GM12878 (cell line): ENCODE measurements around the gene KLF17. TPM values are rescaled to one million over a fixed set of nuclear protein-coding genes. Genes with fewer than 3 reads are reported as not detected.

ENCODE experiments used
- ATAC-seq: fragments of 200-7000 bp; cut with Tn5 transposase; 3 replicates; pipeline ENCODE4 v1.9.1; 2020; ENCODE audit warnings: mild to moderate bottlenecking, moderate library complexity
- BruUV-seq: library from RNA; stranded (reverse); fragments of 400-500 nt; replicated peaks from 2 replicates; lab custom pipeline; 2021; lab: Mats Ljungman, UMichigan
- CTCF ChIA-PET: fragments of 300-600 bp; sonication (Branson Sonifier 250); formaldehyde crosslinking; extraction: SDS; loops from one replicate; lab custom pipeline; 2021; ENCODE audit warnings: inconsistent platforms; lab: Yijun Ruan, JAX
- POLR2A ChIA-PET: fragments of 350-600 bp; formaldehyde crosslinking; extraction: SDS; loops from one replicate; lab custom pipeline; 2021; ENCODE audit warnings: inconsistent platforms; lab: Charles Lee
- RAD21 ChIA-PET: fragments of 300-600 bp; sonication (Branson Sonifier 250); formaldehyde crosslinking; loops from one replicate; lab custom pipeline; 2023; ENCODE audit warnings: antibody characterized with exemption; ENCODE audit not compliant: unreplicated experiment; lab: Charles Lee
- SMC1A ChIA-PET: fragments of 300-600 bp; sonication (Branson Sonifier 250); formaldehyde crosslinking; loops from one replicate; lab custom pipeline; 2023; ENCODE audit not compliant: unreplicated experiment, uncharacterized antibody; lab: Charles Lee
- DNase-seq: peaks from one replicate; pipeline ENCODE4 v3.0.0-alpha.2; 2011; ENCODE audit warnings: low read depth, low spot score
- FAIRE-seq: peaks from 3 replicates; lab custom pipeline; 2011; peaks lifted over from hg19 to GRCh38; lab: Jason Lieb, UNC
- H2AFZ ChIP-seq: 2 replicates; pipeline ENCODE4 v1.6.0; 2011; ENCODE audit warnings: low read depth, low read length, control low read depth; ENCODE audit not compliant: control insufficient read depth
- H3K27ac ChIP-seq: 2 replicates; pipeline ENCODE4 v1.5.1; 2011; ENCODE audit warnings: control low read depth; ENCODE audit not compliant: control insufficient read depth, insufficient read depth
- H3K27me3 ChIP-seq, 2 experiments: replicated peaks in 1 of 2; 2 replicates each; pipeline versions ENCODE4 v1.6.0 to v1.6.1; 2011; ENCODE audit warnings: low read length in 1 of 2; ENCODE audit not compliant: control insufficient read depth in 2 of 2, insufficient read depth in 2 of 2
- H3K36me3 ChIP-seq, 2 experiments: 2 replicates each; pipeline ENCODE4 v1.5.1; 2011; ENCODE audit warnings: low read length in 1 of 2; ENCODE audit not compliant: control insufficient read depth in 2 of 2, insufficient read depth in 2 of 2
- H3K4me1 ChIP-seq: 2 replicates; pipeline ENCODE4 v1.6.1; 2011; ENCODE audit warnings: mild to moderate bottlenecking, low read length, moderate library complexity, mixed read lengths; ENCODE audit not compliant: control insufficient read depth, insufficient read depth
- H3K4me2 ChIP-seq: 2 replicates; pipeline ENCODE4 v1.6.0; 2011; ENCODE audit warnings: control low read depth; ENCODE audit not compliant: control insufficient read depth, insufficient read depth
- H3K4me3 ChIP-seq: fragments of 200-600 bp; sonication (generic); 2 replicates; pipeline ENCODE4 v1.5.1; 2016
- H3K79me2 ChIP-seq: 2 replicates; pipeline ENCODE4 v1.6.0; 2011; ENCODE audit warnings: low read length; ENCODE audit not compliant: control insufficient read depth, insufficient read depth
- H3K9ac ChIP-seq: 2 replicates; pipeline ENCODE4 v1.8.0; 2011; ENCODE audit warnings: low read length, control low read depth, mixed read lengths; ENCODE audit not compliant: control insufficient read depth, insufficient read depth
- H3K9me3 ChIP-seq: replicated peaks from 3 replicates; pipeline ENCODE4 v1.5.1; 2011; ENCODE audit warnings: mild to moderate bottlenecking, low read length; ENCODE audit not compliant: control insufficient read depth, insufficient read depth
- H4K20me1 ChIP-seq: 2 replicates; pipeline ENCODE4 v1.6.0; 2011; ENCODE audit not compliant: control insufficient read depth, insufficient read depth
- BRCA1 ChIP-seq: IDR thresholded peaks from 2 replicates; pipeline ENCODE4 v1.6.1; 2011; ENCODE audit warnings: low read depth, low read length, improper control_type of control experiment
- EP300 ChIP-seq, 2 experiments: fragments of 150-350 bp in 1 of 2; IDR thresholded peaks; 2 replicates each; pipeline ENCODE4 v1.6.1; 2011 to 2012; ENCODE audit warnings: low read depth in 2 of 2, low read length in 2 of 2, borderline replicate concordance in 1 of 2, improper control_type of control experiment in 1 of 2, inconsistent platforms in 1 of 2; ENCODE audit not compliant: control insufficient read depth in 1 of 2
- EZH2 ChIP-seq: IDR thresholded peaks from 2 replicates; pipeline ENCODE4 v1.6.1; 2012; ENCODE audit warnings: low read depth, mild to moderate bottlenecking, control low read depth, inconsistent platforms, low read length, borderline replicate concordance; ENCODE audit not compliant: control insufficient read depth
- FOS ChIP-seq: IDR thresholded peaks from 3 replicates; pipeline ENCODE4 v1.6.1; 2011; ENCODE audit warnings: borderline replicate concordance; ENCODE audit not compliant: insufficient read length; ENCODE audit errors: extremely low read depth
- NFXL1 ChIP-seq: fragments of 450-650 bp; IDR thresholded peaks from 2 replicates; pipeline ENCODE4 v1.6.1; 2017; ENCODE audit warnings: antibody characterized with exemption, mild to moderate bottlenecking, borderline replicate concordance
- NR2C2 ChIP-seq: IDR thresholded peaks from 2 replicates; pipeline ENCODE4 v1.6.1; 2011; ENCODE audit warnings: borderline replicate concordance, low read depth; ENCODE audit not compliant: control insufficient read depth, insufficient read length
- PAX5 ChIP-seq: IDR thresholded peaks from 2 replicates; pipeline ENCODE4 v1.6.1; 2011; ENCODE audit warnings: low read depth, low read length, borderline replicate concordance
- POLR2AphosphoS2 ChIP-seq: IDR thresholded peaks from 2 replicates; pipeline ENCODE4 v1.6.1; 2011; ENCODE audit warnings: low read depth, mild to moderate bottlenecking, low read length, improper control_type of control experiment, moderate library complexity
- RAD51 ChIP-seq: fragments of 450-650 bp; IDR thresholded peaks from 2 replicates; pipeline ENCODE4 v1.6.1; 2016; ENCODE audit warnings: moderate library complexity, mild to moderate bottlenecking, inconsistent platforms
- RELB ChIP-seq: fragments of 450-650 bp; IDR thresholded peaks from 2 replicates; pipeline ENCODE4 v1.6.1; 2017; ENCODE audit warnings: low read depth, mild to moderate bottlenecking, moderate library complexity
- SIX5 ChIP-seq: IDR thresholded peaks from 2 replicates; pipeline ENCODE4 v1.6.1; 2011; ENCODE audit warnings: mild to moderate bottlenecking, low read depth, low read length, moderate library complexity; ENCODE audit not compliant: severe bottlenecking
- SMAD5 ChIP-seq: IDR thresholded peaks from 2 replicates; pipeline ENCODE4 v1.6.1; 2016; ENCODE audit warnings: antibody characterized with exemption, low read depth
- STAT3 ChIP-seq: IDR thresholded peaks from 2 replicates; pipeline ENCODE4 v1.6.1; 2011; ENCODE audit warnings: low read depth, low read length, improper control_type of control experiment
- TAF1 ChIP-seq: IDR thresholded peaks from 2 replicates; pipeline ENCODE4 v1.6.1; 2011; ENCODE audit warnings: mild to moderate bottlenecking, low read depth, low read length, borderline replicate concordance
- YBX1 ChIP-seq: fragments of 450-650 bp; IDR thresholded peaks from 2 replicates; pipeline ENCODE4 v1.6.1; 2016; ENCODE audit warnings: antibody characterized with exemption
- ZNF217 ChIP-seq: fragments of 450-650 bp; IDR thresholded peaks from 2 replicates; pipeline ENCODE4 v1.6.1; 2017; ENCODE audit warnings: antibody characterized with exemption, mild to moderate bottlenecking
- ZNF274 ChIP-seq: IDR thresholded peaks from one replicate; pipeline ENCODE4 v1.8.0; 2011; ENCODE audit not compliant: insufficient read length, insufficient read depth
- ZNF384 ChIP-seq: IDR thresholded peaks from 2 replicates; pipeline ENCODE4 v1.6.1; 2012; ENCODE audit warnings: low read depth, mild to moderate bottlenecking, low read length, improper control_type of control experiment, borderline replicate concordance
- WGBS: methylation state at CpG from one replicate; pipeline ENCODE4 v1.1.6; 2016; ENCODE audit warnings: low lambda C conversion rate; ENCODE audit not compliant: insufficient replicate concordance, insufficient coverage; ENCODE audit errors: missing lambda C conversion rate; 5-methylcytosine and 5-hydroxymethylcytosine counted together
- in situ Hi-C: fragments of 300-500 bp; cut with MboI; formaldehyde crosslinking; loops from 9 replicates; pipeline ENCODE4 v1.14.3; 2018; ENCODE audit warnings: mixed read lengths
- intact Hi-C: fragments of 100-400 bp; cut with micrococcal nuclease; formaldehyde crosslinking; loops from one replicate; pipeline ENCODE4 v1.14.2; 2022; ENCODE audit not compliant: unreplicated experiment
- polyA plus RNA-seq, 11 experiments: library from polyadenylated mRNA; depleted of rRNA in 4 of 11; unstranded in 6 of 11; stranded (reverse) in 5 of 11; fragments of >200 nt; fragmentation: Nextera tagmentation in 4 of 11; fragmentation: Illumina TruSeq in 1 of 11; extraction: Ambion mirVana in 4 of 11; extraction: Trizol in 1 of 11; gene quantifications; 1 replicate in 1 of 11; 2 replicates in 10 of 11; pipeline versions ENCODE4 v1.2.1 to v1.2.3, GENCODE V29; 2011 to 2016; ENCODE audit warnings: inconsistent platforms in 2 of 11, missing spikeins in 2 of 11, low read depth in 1 of 11
- total RNA-seq, 4 experiments: library from RNA; depleted of rRNA in 3 of 4; stranded (reverse); fragments of >200 nt in 3 of 4; fragmentation: Illumina TruSeq in 1 of 4; extraction: Trizol in 1 of 4; gene quantifications; 2 replicates each; pipeline versions ENCODE4 v1.2.1 to v1.2.3, GENCODE V29; 2013 to 2021
- TF ChIP-seq, protein P1 (sequence below): fragments of 450-650 bp; IDR thresholded peaks from 2 replicates; pipeline ENCODE4 v1.6.1; 2017; ENCODE audit warnings: mild to moderate bottlenecking, moderate library complexity

KLF17 gene
- total and polyA plus RNA-seq, 10 of the 15 experiments (the other 5 are each of a cell fraction or from before 2014, with no cell fraction given): not detected

DNA sequence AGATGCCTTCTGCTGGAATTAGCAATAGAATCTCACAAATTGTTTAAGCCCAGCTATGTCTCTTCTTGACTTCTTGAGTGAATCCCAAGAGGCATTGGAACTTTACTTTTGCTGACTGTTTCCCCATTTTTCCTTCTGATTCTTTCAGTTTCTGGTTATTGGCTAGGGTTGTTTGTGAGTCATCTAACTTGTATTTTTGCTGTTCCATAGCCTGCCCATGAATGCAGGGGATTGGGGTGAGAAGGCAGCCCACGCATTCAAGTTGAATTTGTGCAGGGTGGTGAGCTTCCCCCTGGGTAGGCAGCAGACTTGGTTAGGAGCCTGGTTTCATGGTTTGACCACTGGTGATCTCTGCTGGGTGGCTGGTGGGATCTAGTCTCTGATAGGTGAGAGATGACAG lies 10.4 kb upstream of the KLF17 start (continued):
- TF ChIP-seq ZNF384: no peak
- TF ChIP-seq EZH2: no peak

- ChIA-PET RAD21 (no interaction called here), CTCF (no interaction called here), POLR2A (interaction anchor here (0.6 to 0.7 kb wide), 2 partner anchors 692 to 873 kb away, joined by 5 to 7 read pairs; no protein-coding TSS in a partner anchor), SMC1A (interaction anchor here (1.2 kb wide), 1 partner anchor 104 kb away, joined by 5 read pairs; the partner anchor contains the start of gene DMAP1)
- FAIRE-seq: no peak
- BruUV-seq: no TSS peak
- Histone ChIP-seq H3K27me3 (no peaks in the 10 kb centered on the region), H3K4me1 (no peaks in the 10 kb centered on the region), H3K36me3 (no peaks in the 10 kb centered on the region), H3K27ac (no peak overlapping the region), H3K4me3 (no peak overlapping the region), H3K79me2 (no peaks in the 10 kb centered on the region), H3K4me2 (no peak overlapping the region), H3K9me3 (no peaks in the 10 kb centered on the region), H2AFZ (no peak overlapping the region), H4K20me1 (no peaks in the 10 kb centered on the region), H3K9ac (no peak overlapping the region)
- DNase-seq: no peak
- in situ Hi-C loops (no loop called here), intact Hi-C loops (no loop called here)
- WGBS: 0% methylated on average over 1 of the region's 1 CpG
- no peak for ATAC-seq
- no peak for TF ChIP-seq SIX5
- TF ChIP-seq RAD51: no peak
- no peak for TF ChIP-seq STAT3
- TF ChIP-seq RELB: no peak
- no peak for TF ChIP-seq BRCA1
- TF ChIP-seq SMAD5: no peak
- TF ChIP-seq ZNF274: no peak
- TF ChIP-seq TAF1: no peak
- no peak for TF ChIP-seq YBX1
- no peak for TF ChIP-seq FOS
- no peak for TF ChIP-seq NFXL1
- no peak for TF ChIP-seq POLR2AphosphoS2
- TF ChIP-seq PAX5: no peak
- TF ChIP-seq, protein P1, sequence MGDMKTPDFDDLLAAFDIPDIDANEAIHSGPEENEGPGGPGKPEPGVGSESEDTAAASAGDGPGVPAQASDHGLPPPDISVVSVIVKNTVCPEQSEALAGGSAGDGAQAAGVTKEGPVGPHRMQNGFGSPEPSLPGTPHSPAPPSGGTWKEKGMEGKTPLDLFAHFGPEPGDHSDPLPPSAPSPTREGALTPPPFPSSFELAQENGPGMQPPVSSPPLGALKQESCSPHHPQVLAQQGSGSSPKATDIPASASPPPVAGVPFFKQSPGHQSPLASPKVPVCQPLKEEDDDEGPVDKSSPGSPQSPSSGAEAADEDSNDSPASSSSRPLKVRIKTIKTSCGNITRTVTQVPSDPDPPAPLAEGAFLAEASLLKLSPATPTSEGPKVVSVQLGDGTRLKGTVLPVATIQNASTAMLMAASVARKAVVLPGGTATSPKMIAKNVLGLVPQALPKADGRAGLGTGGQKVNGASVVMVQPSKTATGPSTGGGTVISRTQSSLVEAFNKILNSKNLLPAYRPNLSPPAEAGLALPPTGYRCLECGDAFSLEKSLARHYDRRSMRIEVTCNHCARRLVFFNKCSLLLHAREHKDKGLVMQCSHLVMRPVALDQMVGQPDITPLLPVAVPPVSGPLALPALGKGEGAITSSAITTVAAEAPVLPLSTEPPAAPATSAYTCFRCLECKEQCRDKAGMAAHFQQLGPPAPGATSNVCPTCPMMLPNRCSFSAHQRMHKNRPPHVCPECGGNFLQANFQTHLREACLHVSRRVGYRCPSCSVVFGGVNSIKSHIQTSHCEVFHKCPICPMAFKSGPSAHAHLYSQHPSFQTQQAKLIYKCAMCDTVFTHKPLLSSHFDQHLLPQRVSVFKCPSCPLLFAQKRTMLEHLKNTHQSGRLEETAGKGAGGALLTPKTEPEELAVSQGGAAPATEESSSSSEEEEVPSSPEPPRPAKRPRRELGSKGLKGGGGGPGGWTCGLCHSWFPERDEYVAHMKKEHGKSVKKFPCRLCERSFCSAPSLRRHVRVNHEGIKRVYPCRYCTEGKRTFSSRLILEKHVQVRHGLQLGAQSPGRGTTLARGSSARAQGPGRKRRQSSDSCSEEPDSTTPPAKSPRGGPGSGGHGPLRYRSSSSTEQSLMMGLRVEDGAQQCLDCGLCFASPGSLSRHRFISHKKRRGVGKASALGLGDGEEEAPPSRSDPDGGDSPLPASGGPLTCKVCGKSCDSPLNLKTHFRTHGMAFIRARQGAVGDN: no peak
- TF ChIP-seq EP300 (IDR thresholded peaks at IDR 0.05; ENCODE audit: borderline replicate concordance in 1 of 2, control insufficient read depth in 1 of 2, low read depth in 2 of 2, low read length in 2 of 2): no peak
- TF ChIP-seq NR2C2: no peak
- TF ChIP-seq ZNF217: no peak
Observed at GRCh38 chr1:44108971-44109370, 9.7 kb upstream of the KLF17 start.
